Measurements from ENCODE around the gene NBPF1.
A peak's percentile ranks its signal among the peaks of the same experiment; 100 is the strongest.

NBPF1 gene

GRCh38 chr1:16630661-16631247, 17.4 kb upstream of the NBPF1 start:
- peak; percentile 65; the same call in 1 of the 2 replicates for TF ChIP-seq ZBTB7A (IDR thresholded peaks at IDR 0.05; ENCODE audit: low read depth)
- TF ChIP-seq NFIC (IDR thresholded peaks at IDR 0.05): no peak

GRCh38 chr1:16628361-16629111, 15.2 kb upstream of the NBPF1 start:
- TF ChIP-seq TCF12 (IDR thresholded peaks at IDR 0.05; ENCODE audit: low read depth) (no peak), TAF1 (IDR thresholded peaks at IDR 0.05; ENCODE audit: low read depth) (no peak), FOXM1 (IDR thresholded peaks at IDR 0.05; ENCODE audit: borderline replicate concordance, low read depth) (no peak), EGR1 (IDR thresholded peaks at IDR 0.05) (no peak), CEBPB (IDR thresholded peaks at IDR 0.05) (no peak), USF1 (IDR thresholded peaks at IDR 0.05) (peak; percentile 46; the same call in 1 of the 2 replicates)

- TF ChIP-seq MAX (IDR thresholded peaks at IDR 0.05): no peak
- no peak; the same call in 1 of the 2 replicates for TF ChIP-seq TCF12 (IDR thresholded peaks at IDR 0.05; ENCODE audit: low read depth)
- TF ChIP-seq EP300 (IDR thresholded peaks at IDR 0.05; ENCODE audit: borderline replicate concordance): no peak
- TF ChIP-seq TAF1 (IDR thresholded peaks at IDR 0.05; ENCODE audit: low read depth): no peak
- no peak for TF ChIP-seq YY1 (IDR thresholded peaks at IDR 0.05; ENCODE audit: low read depth)
- TF ChIP-seq FOXM1 (IDR thresholded peaks at IDR 0.05; ENCODE audit: borderline replicate concordance, low read depth): no peak
- no peak for TF ChIP-seq RAD21 (IDR thresholded peaks at IDR 0.05; ENCODE audit: low read depth)
- TF ChIP-seq CEBPB (IDR thresholded peaks at IDR 0.05): no peak
- no peak for TF ChIP-seq EGR1 (IDR thresholded peaks at IDR 0.05)
These were observed 12.4 kb upstream of the NBPF1 start for GRCh38 chr1:16625497-16626408.

- TF ChIP-seq CREB1 (IDR thresholded peaks at IDR 0.05; ENCODE audit: low read depth): no peak
These were observed 7.9 kb upstream of the NBPF1 start for GRCh38 chr1:16621300-16621658.

GRCh38 chr1:16618719-16619118, 5.4 kb upstream of the NBPF1 start:
- TF ChIP-seq YY1 (IDR thresholded peaks at IDR 0.05; ENCODE audit: low read depth): no peak
- TF ChIP-seq CEBPB (IDR thresholded peaks at IDR 0.05): no peak
- TF ChIP-seq EP300 (IDR thresholded peaks at IDR 0.05; ENCODE audit: borderline replicate concordance): no peak
- no peak for TF ChIP-seq RAD21 (IDR thresholded peaks at IDR 0.05; ENCODE audit: low read depth)
- TF ChIP-seq MAX (IDR thresholded peaks at IDR 0.05): no peak
- no peak for TF ChIP-seq TCF12 (IDR thresholded peaks at IDR 0.05; ENCODE audit: low read depth)

GRCh38 chr1:16617778-16618580, 4.6 kb upstream of the NBPF1 start:
- TF ChIP-seq FOXM1 (IDR thresholded peaks at IDR 0.05; ENCODE audit: borderline replicate concordance, low read depth) (no peak), TAF1 (IDR thresholded peaks at IDR 0.05; ENCODE audit: low read depth) (no peak), NFIC (IDR thresholded peaks at IDR 0.05) (no peak), RAD21 (IDR thresholded peaks at IDR 0.05; ENCODE audit: low read depth) (no peak), TCF12 (IDR thresholded peaks at IDR 0.05; ENCODE audit: low read depth) (no peak), REST (IDR thresholded peaks at IDR 0.05; ENCODE audit: low read depth) (no peak), USF1 (IDR thresholded peaks at IDR 0.05) (no peak), TEAD4 (IDR thresholded peaks at IDR 0.05) (no peak), EGR1 (IDR thresholded peaks at IDR 0.05) (no peak), CREB1 (IDR thresholded peaks at IDR 0.05; ENCODE audit: low read depth) (no peak)

- TF ChIP-seq TCF12 (IDR thresholded peaks at IDR 0.05; ENCODE audit: low read depth) (no peak), CREB1 (IDR thresholded peaks at IDR 0.05; ENCODE audit: low read depth) (no peak), FOXM1 (IDR thresholded peaks at IDR 0.05; ENCODE audit: borderline replicate concordance, low read depth) (no peak), MAX (IDR thresholded peaks at IDR 0.05) (no peak), EP300 (IDR thresholded peaks at IDR 0.05; ENCODE audit: borderline replicate concordance) (no peak), RAD21 (IDR thresholded peaks at IDR 0.05; ENCODE audit: low read depth) (no peak), YY1 (IDR thresholded peaks at IDR 0.05; ENCODE audit: low read depth) (no peak), NFIC (IDR thresholded peaks at IDR 0.05) (no peak), ZBTB7A (IDR thresholded peaks at IDR 0.05; ENCODE audit: low read depth) (no peak), CEBPB (IDR thresholded peaks at IDR 0.05) (no peak), USF1 (IDR thresholded peaks at IDR 0.05) (no peak), EGR1 (IDR thresholded peaks at IDR 0.05) (no peak), TEAD4 (IDR thresholded peaks at IDR 0.05) (no peak)
These were observed 3.8 kb upstream of the NBPF1 start for GRCh38 chr1:16617114-16617631.
